Measurements from ENCODE around the gene FAM131A. TPM values are rescaled to one million over a fixed set of nuclear protein-coding genes. Genes with fewer than 3 reads are reported as not detected.

FAM131A gene
- total and polyA plus RNA-seq, 2 donors (not counting 3 experiments of a cell fraction or from before 2014, with no cell fraction given) = 19.9 to 29.9 TPM

DNA sequence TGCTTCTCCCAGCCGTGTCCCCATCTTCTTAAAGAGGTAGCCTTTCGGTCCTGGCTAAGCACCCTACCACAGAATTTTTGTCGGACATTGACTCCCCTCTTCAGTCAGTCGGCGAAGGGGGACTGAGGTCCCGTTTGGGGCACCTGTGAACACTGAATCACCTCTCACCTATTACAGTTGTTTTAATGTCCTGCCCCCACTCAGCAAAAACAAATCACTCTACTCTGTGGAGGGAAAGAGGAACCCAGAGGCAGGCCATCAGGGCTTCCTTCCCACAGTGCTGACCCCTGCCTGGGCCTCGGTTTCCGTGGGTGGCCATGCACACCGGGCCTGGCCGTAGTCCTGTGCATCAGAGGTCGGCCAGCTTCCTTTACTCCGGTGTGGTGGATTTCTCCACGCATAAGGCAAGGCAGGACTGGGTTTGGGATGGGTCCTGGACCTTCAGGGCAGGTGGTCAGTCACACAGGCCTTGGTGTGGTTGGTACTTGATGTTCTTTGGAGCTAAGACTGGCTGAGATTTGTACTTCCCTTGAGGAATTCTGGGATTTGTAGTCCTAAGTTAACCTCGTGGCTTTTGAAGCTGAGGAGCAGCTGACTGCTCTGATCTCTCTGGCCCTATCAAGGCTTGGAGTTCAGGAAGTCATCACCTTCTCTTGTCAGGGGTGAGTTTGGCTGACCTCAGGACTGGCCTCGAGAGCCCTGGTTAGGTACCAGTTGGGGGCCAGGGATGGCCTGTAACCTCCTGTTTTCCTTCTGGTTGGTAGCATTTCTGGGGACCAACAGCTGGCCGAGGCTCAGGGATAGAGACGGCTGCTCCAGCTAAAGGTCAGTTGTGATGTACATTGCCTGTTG, 627 bp upstream of the FAM131A start:
- DNase-seq (ENCODE audit: low read depth, low spot score) = peak; percentile 66

DNA sequence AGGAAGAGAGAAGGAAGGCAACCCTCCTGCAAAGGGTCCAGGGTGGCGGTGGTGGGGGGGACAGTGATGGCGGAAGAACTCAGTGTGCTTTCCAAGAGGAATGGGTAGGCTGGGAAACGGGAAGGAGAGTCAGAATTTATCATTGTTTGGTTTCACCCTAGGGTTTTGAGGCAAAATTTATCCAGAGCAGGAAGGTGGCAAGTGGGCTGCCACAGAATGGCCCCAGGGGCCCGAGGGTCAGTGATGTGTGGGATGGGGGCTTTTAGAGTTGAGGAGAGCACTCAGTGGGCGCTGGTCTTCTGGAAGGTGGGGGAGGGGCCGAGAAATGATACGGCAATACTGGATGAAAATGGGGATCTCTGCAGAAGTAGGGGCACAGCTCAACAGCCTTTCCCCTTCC, 581 bp downstream of the FAM131A start:
- H3K4me3 ChIP-seq (replicated peaks in 1 of 3; ENCODE audit: insufficient read depth in 1 of 3, low read depth in 1 of 3, low read length in 3 of 3) = peak overlapping the region in 1 of 3 experiments; percentile 21
- intact Hi-C loops (cut with micrococcal nuclease) = loop anchor here (1.0 to 10.0 kb wide), 2 partner anchors 24 to 1597 kb away; partner anchors contain the start of gene TRA2B
- H3K9me3 ChIP-seq (replicated peaks; ENCODE audit: control insufficient read depth, insufficient read depth, low read length) = no peaks in the 10 kb centered on the region
- FAIRE-seq (no peak), DNase-seq (ENCODE audit: low read depth, low spot score) (no peak)
- peaks cover 64% of the 10 kb centered on the region for H3K4me1 ChIP-seq (ENCODE audit: control insufficient read depth, extremely low read depth, insufficient read depth, low read length)
- peak overlapping the region; percentile 73 for H3K4me2 ChIP-seq (ENCODE audit: insufficient read depth, low read length)
- no peaks in the 10 kb centered on the region for H3K27me3 ChIP-seq (ENCODE audit: control insufficient read depth in 2 of 2, insufficient read depth in 2 of 2, low read length in 2 of 2)
- POLR2A ChIA-PET = no interaction called here
- peaks cover 44% of the 10 kb centered on the region for H3K79me2 ChIP-seq (ENCODE audit: control insufficient read depth, insufficient read depth, low read length)
- CTCF ChIA-PET = interaction anchor here (1.0 to 2.2 kb wide), 11 partner anchors 9 to 176 kb away, joined by 3 to 7 read pairs (median 4); partner anchors contain the start of genes CLCN2 and POLR2H
- H3K27ac ChIP-seq (ENCODE audit: insufficient read depth, low read depth, low read length) = peak overlapping the region; percentile 99
- H3K36me3 ChIP-seq (ENCODE audit: control insufficient read depth in 2 of 2, extremely low read depth in 1 of 2, insufficient read depth in 2 of 2, low read length in 2 of 2) = peaks cover 10 to 24% of the 10 kb centered on the region in 2 experiments
- no peaks in the 10 kb centered on the region for H4K20me1 ChIP-seq (replicated peaks; ENCODE audit: control insufficient read depth, extremely low read depth, insufficient read depth, low read length)
- H3K9ac ChIP-seq (replicated peaks; ENCODE audit: extremely low read depth, insufficient read depth, low read length) = peak overlapping the region; percentile 60
- dilution Hi-C loops (cut with MboI; ENCODE audit: extremely low pct_ligation_motif_present, low sequenced_read_pairs) = no loop called here
- TSS peak; percentile 46 for BruUV-seq (replicated peaks)
- TF ChIP-seq, protein P1, sequence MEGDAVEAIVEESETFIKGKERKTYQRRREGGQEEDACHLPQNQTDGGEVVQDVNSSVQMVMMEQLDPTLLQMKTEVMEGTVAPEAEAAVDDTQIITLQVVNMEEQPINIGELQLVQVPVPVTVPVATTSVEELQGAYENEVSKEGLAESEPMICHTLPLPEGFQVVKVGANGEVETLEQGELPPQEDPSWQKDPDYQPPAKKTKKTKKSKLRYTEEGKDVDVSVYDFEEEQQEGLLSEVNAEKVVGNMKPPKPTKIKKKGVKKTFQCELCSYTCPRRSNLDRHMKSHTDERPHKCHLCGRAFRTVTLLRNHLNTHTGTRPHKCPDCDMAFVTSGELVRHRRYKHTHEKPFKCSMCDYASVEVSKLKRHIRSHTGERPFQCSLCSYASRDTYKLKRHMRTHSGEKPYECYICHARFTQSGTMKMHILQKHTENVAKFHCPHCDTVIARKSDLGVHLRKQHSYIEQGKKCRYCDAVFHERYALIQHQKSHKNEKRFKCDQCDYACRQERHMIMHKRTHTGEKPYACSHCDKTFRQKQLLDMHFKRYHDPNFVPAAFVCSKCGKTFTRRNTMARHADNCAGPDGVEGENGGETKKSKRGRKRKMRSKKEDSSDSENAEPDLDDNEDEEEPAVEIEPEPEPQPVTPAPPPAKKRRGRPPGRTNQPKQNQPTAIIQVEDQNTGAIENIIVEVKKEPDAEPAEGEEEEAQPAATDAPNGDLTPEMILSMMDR (IDR thresholded peaks at IDR 0.05; ENCODE audit: extremely low read depth in 1 of 2, insufficient read depth in 1 of 2, low read depth in 1 of 2, low read length in 2 of 2) = no peak
- TF ChIP-seq JUN (IDR thresholded peaks at IDR 0.05; ENCODE audit: borderline replicate concordance, insufficient read depth, insufficient read length, low read depth) (no peak), GATA2 (IDR thresholded peaks at IDR 0.05; ENCODE audit: insufficient read depth, insufficient read length, low read depth, low read length) (no peak), POLR2AphosphoS5 (IDR thresholded peaks at IDR 0.05; ENCODE audit: insufficient read depth, low read depth, low read length) (no peak), FOS (IDR thresholded peaks at IDR 0.05; ENCODE audit: borderline replicate concordance, insufficient read depth, low read length) (no peak), EZH2 (IDR thresholded peaks at IDR 0.05; ENCODE audit: borderline replicate concordance, low read depth, low read length, severe bottlenecking) (no peak), POLR2A (IDR thresholded peaks at IDR 0.05; ENCODE audit: low read depth, low read length) (no peak), MYC (IDR thresholded peaks at IDR 0.05; ENCODE audit: low read depth, low read length) (no peak)
- TF ChIP-seq, protein P2, sequence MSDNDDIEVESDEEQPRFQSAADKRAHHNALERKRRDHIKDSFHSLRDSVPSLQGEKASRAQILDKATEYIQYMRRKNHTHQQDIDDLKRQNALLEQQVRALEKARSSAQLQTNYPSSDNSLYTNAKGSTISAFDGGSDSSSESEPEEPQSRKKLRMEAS (IDR thresholded peaks at IDR 0.05; ENCODE audit: insufficient read depth, insufficient read length) = no peak
- peak overlapping the region; percentile 24 for H2AFZ ChIP-seq (ENCODE audit: low read depth, low read length)
- no peaks in the 10 kb centered on the region for H3K9me1 ChIP-seq (replicated peaks; ENCODE audit: control insufficient read depth, extremely low read depth, insufficient read depth, low read length)

More for the DNA sequence above, 627 bp upstream of the FAM131A start:
- BruUV-seq (replicated peaks) = TSS peak; percentile 6
- Histone ChIP-seq H3K4me3 (replicated peaks in 1 of 3; ENCODE audit: insufficient read depth in 1 of 3, low read depth in 1 of 3, low read length in 3 of 3) (peak overlapping the region; percentile 31 to 62 (median 54)), H3K27me3 (ENCODE audit: control insufficient read depth in 2 of 2, insufficient read depth in 2 of 2, low read length in 2 of 2) (no peaks in the 10 kb centered on the region), H2AFZ (ENCODE audit: low read depth, low read length) (no peak overlapping the region), H4K20me1 (replicated peaks; ENCODE audit: control insufficient read depth, extremely low read depth, insufficient read depth, low read length) (no peaks in the 10 kb centered on the region), H3K9ac (replicated peaks; ENCODE audit: extremely low read depth, insufficient read depth, low read length) (peak overlapping the region; percentile 76), H3K36me3 (ENCODE audit: control insufficient read depth in 2 of 2, extremely low read depth in 1 of 2, insufficient read depth in 2 of 2, low read length in 2 of 2) (peaks cover 16 to 18% of the 10 kb centered on the region in 2 experiments), H3K27ac (ENCODE audit: insufficient read depth, low read depth, low read length) (peak overlapping the region; percentile 99), H3K79me2 (ENCODE audit: control insufficient read depth, insufficient read depth, low read length) (peaks cover 48% of the 10 kb centered on the region), H3K9me1 (replicated peaks; ENCODE audit: control insufficient read depth, extremely low read depth, insufficient read depth, low read length) (no peaks in the 10 kb centered on the region), H3K4me2 (ENCODE audit: insufficient read depth, low read length) (peak overlapping the region; percentile 73), H3K9me3 (replicated peaks; ENCODE audit: control insufficient read depth, insufficient read depth, low read length) (no peaks in the 10 kb centered on the region), H3K4me1 (ENCODE audit: control insufficient read depth, extremely low read depth, insufficient read depth, low read length) (peaks cover 74% of the 10 kb centered on the region)
- TF ChIP-seq POLR2A (IDR thresholded peaks at IDR 0.05; ENCODE audit: low read depth, low read length) (peak; percentile 46), POLR2AphosphoS5 (IDR thresholded peaks at IDR 0.05; ENCODE audit: insufficient read depth, low read depth, low read length) (no peak)
- ChIA-PET CTCF (interaction anchor here (0.7 to 2.2 kb wide), 10 partner anchors 9 to 442 kb away, joined by 3 to 7 read pairs (median 4); partner anchors contain the start of gene EIF2B5), POLR2A (interaction anchor here (0.6 to 1.0 kb wide), 3 partner anchors 21 to 185 kb away, joined by 3 to 5 read pairs (median 4); no protein-coding TSS in a partner anchor)
- intact Hi-C loops (cut with micrococcal nuclease) = loop anchor here (10.0 kb wide), 1 partner anchor 1598 kb away; the partner anchor contains the start of gene TRA2B
- dilution Hi-C loops (cut with MboI; ENCODE audit: extremely low pct_ligation_motif_present, low sequenced_read_pairs) = no loop called here
- FAIRE-seq = peak; percentile 96

Data from endothelial cell of umbilical vein (primary cell).